SU-DHL-6 (cell line): Measurements from ENCODE around the gene CRACR2A.

Experiments
- H2AFZ ChIP-seq: fragments of 200-600 bp; sonication (generic); 2 replicates; pipeline ENCODE4 v1.6.1; 2014; ENCODE audit warnings: low read depth, mild to moderate bottlenecking, moderate library complexity, mixed read lengths, antibody characterized with exemption, low read length; ENCODE audit not compliant: severe bottlenecking
- H3F3A ChIP-seq: fragments of 200-600 bp; shearing (Covaris generic); 2 replicates; pipeline ENCODE4 v1.6.0; 2016; ENCODE audit warnings: antibody characterized with exemption, mild to moderate bottlenecking; ENCODE audit not compliant: insufficient read depth
- H3K27ac ChIP-seq: fragments of 200-600 bp; sonication (generic); 2 replicates; pipeline ENCODE4 v1.5.1; 2016; ENCODE audit warnings: low read depth, mild to moderate bottlenecking, low read length, moderate library complexity, mixed read lengths
- H3K27me3 ChIP-seq: fragments of 200-600 bp; sonication (generic), shearing (Covaris generic); 2 replicates; pipeline ENCODE4 v1.6.0; 2014; ENCODE audit warnings: mild to moderate bottlenecking, low read length
- H3K36me3 ChIP-seq: fragments of 200-600 bp; sonication (generic); 2 replicates; pipeline ENCODE4 v1.6.1; 2014; ENCODE audit warnings: mild to moderate bottlenecking, low read length, mixed read lengths
- H3K4me2 ChIP-seq: fragments of 300-600, 200-600 bp; shearing (Covaris generic), sonication (generic); 2 replicates; pipeline ENCODE4 v1.6.0; 2014; ENCODE audit warnings: low read length, low read depth, mild to moderate bottlenecking; ENCODE audit not compliant: poor library complexity, severe bottlenecking
- H3K4me3 ChIP-seq: fragments of 200-600 bp; sonication (generic); 2 replicates; pipeline ENCODE4 v1.5.1; 2014; ENCODE audit warnings: antibody characterized with exemption, low read length, mild to moderate bottlenecking, mixed read lengths; ENCODE audit not compliant: insufficient read depth, poor library complexity, severe bottlenecking
- H3K79me2 ChIP-seq: fragments of 200-600 bp; sonication (generic); 2 replicates; pipeline ENCODE4 v1.6.1; 2014; ENCODE audit warnings: mild to moderate bottlenecking, low read length, moderate library complexity; ENCODE audit not compliant: insufficient read depth
- H3K9ac ChIP-seq: fragments of 200-600 bp; sonication (generic); 2 replicates; pipeline ENCODE4 v1.7.0; 2014; ENCODE audit warnings: mild to moderate bottlenecking, low read length
- H3K9me2 ChIP-seq: fragments of 200-600 bp; sonication (generic); replicated peaks from 2 replicates; pipeline ENCODE4 v1.6.1; 2014; ENCODE audit warnings: low read length; ENCODE audit not compliant: insufficient read depth
- H3K9me3 ChIP-seq: fragments of 200-600 bp; sonication (generic); 2 replicates; pipeline ENCODE4 v1.6.1; 2014; ENCODE audit warnings: low read length, mixed read lengths; ENCODE audit not compliant: insufficient read depth
- H4K20me1 ChIP-seq: fragments of 200-600 bp; sonication (generic); 2 replicates; pipeline ENCODE4 v1.6.1; 2014; ENCODE audit warnings: low read depth, mild to moderate bottlenecking, antibody characterized with exemption, low read length, moderate library complexity, mixed read lengths
- EZH2phosphoT487 ChIP-seq: fragments of 200-600 bp; sonication (generic), shearing (Covaris generic); conservative IDR thresholded peaks from 2 replicates; pipeline ENCODE4 v1.6.1; 2018; ENCODE audit warnings: mild to moderate bottlenecking, antibody characterized with exemption, low read length, moderate library complexity, mixed read lengths
- TF ChIP-seq, protein P1 (sequence below): fragments of 200-600 bp; sonication (generic); IDR thresholded peaks from one replicate; pipeline ENCODE4 v1.5.1; 2017; ENCODE audit warnings: antibody characterized with exemption, mild to moderate bottlenecking, low read length, moderate library complexity; ENCODE audit not compliant: insufficient read depth, poor library complexity, severe bottlenecking

The CRACR2A gene

GRCh38 chr12:3604748-3605586, 147.9 kb downstream of the CRACR2A start:
- TF ChIP-seq, protein P1, sequence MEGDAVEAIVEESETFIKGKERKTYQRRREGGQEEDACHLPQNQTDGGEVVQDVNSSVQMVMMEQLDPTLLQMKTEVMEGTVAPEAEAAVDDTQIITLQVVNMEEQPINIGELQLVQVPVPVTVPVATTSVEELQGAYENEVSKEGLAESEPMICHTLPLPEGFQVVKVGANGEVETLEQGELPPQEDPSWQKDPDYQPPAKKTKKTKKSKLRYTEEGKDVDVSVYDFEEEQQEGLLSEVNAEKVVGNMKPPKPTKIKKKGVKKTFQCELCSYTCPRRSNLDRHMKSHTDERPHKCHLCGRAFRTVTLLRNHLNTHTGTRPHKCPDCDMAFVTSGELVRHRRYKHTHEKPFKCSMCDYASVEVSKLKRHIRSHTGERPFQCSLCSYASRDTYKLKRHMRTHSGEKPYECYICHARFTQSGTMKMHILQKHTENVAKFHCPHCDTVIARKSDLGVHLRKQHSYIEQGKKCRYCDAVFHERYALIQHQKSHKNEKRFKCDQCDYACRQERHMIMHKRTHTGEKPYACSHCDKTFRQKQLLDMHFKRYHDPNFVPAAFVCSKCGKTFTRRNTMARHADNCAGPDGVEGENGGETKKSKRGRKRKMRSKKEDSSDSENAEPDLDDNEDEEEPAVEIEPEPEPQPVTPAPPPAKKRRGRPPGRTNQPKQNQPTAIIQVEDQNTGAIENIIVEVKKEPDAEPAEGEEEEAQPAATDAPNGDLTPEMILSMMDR = no peak
- no peak overlapping the region for H3K4me2 ChIP-seq
- no peak overlapping the region for H3K4me3 ChIP-seq
- no peak overlapping the region for H3K27ac ChIP-seq
- H3K79me2 ChIP-seq = no peaks in the 10 kb centered on the region
- no peaks in the 10 kb centered on the region for H4K20me1 ChIP-seq
- H3K9ac ChIP-seq = no peak overlapping the region
- no peaks in the 10 kb centered on the region for H3K9me3 ChIP-seq
- no peaks in the 10 kb centered on the region for H3F3A ChIP-seq
- H3K9me2 ChIP-seq = no peaks in the 10 kb centered on the region
- no peaks in the 10 kb centered on the region for H3K27me3 ChIP-seq
- no peak overlapping the region for H2AFZ ChIP-seq
- no peaks in the 10 kb centered on the region for H3K36me3 ChIP-seq

- H3K36me3 ChIP-seq = no peaks in the 10 kb centered on the region
- no peaks in the 10 kb centered on the region for H3K9me2 ChIP-seq
- H3K4me3 ChIP-seq = no peak overlapping the region
- no peaks in the 10 kb centered on the region for H3K79me2 ChIP-seq
- H3K9me3 ChIP-seq = no peaks in the 10 kb centered on the region
- no peak for TF ChIP-seq EZH2phosphoT487
- TF ChIP-seq, protein P1 = no peak
- no peaks in the 10 kb centered on the region for H3F3A ChIP-seq
- H3K27me3 ChIP-seq = no peaks in the 10 kb centered on the region
- H3K27ac ChIP-seq = no peak overlapping the region
- no peaks in the 10 kb centered on the region for H4K20me1 ChIP-seq
- no peak overlapping the region for H2AFZ ChIP-seq
- H3K4me2 ChIP-seq = no peak overlapping the region
- H3K9ac ChIP-seq = no peak overlapping the region
Observed at GRCh38 chr12:3604286-3604685, 148.6 kb downstream of the CRACR2A start.

- Histone ChIP-seq H3K9me2 (no peaks in the 10 kb centered on the region), H3K27ac (no peak overlapping the region), H4K20me1 (no peaks in the 10 kb centered on the region), H2AFZ (no peak overlapping the region), H3K27me3 (no peaks in the 10 kb centered on the region), H3K4me3 (no peak overlapping the region), H3K79me2 (no peaks in the 10 kb centered on the region), H3K9ac (no peak overlapping the region), H3K36me3 (no peaks in the 10 kb centered on the region), H3K4me2 (no peak overlapping the region), H3F3A (no peaks in the 10 kb centered on the region), H3K9me3 (no peaks in the 10 kb centered on the region)
- TF ChIP-seq, protein P1 = no peak
- TF ChIP-seq EZH2phosphoT487 = no peak
Observed at GRCh38 chr12:3603576-3603975, 149.3 kb downstream of the CRACR2A start.
